HCT116 (cell line): Measurements from ENCODE around the gene CMTM2.
A peak's percentile ranks its signal among the peaks of the same experiment; 100 is the strongest.

Source experiments
- ATF3 ChIP-seq: IDR thresholded peaks from 2 replicates; pipeline ENCODE4 v1.6.1; 2012
- CEBPB ChIP-seq: IDR thresholded peaks from 2 replicates; pipeline ENCODE4 v1.6.1; 2012; ENCODE audit warnings: low read depth
- CTCF ChIP-seq, 3 experiments: fragments of 200-600 bp in 1 of 3; sonication (generic) in 1 of 3; IDR thresholded peaks in 2 of 3; conservative IDR thresholded peaks in 1 of 3; 2 replicates each; pipeline ENCODE4 v1.5.1; 2012 to 2017; ENCODE audit warnings: low read depth in 2 of 3, low read length in 2 of 3, antibody characterized with exemption in 1 of 3, borderline replicate concordance in 1 of 3, control low read depth in 1 of 3, mild to moderate bottlenecking in 1 of 3, mixed read lengths in 1 of 3, mixed run types in 1 of 3, moderate library complexity in 1 of 3; ENCODE audit not compliant: insufficient read depth in 1 of 3
- ELF1 ChIP-seq: IDR thresholded peaks from 2 replicates; pipeline ENCODE4 v1.6.1; 2012; ENCODE audit warnings: low read depth, borderline replicate concordance
- EZH2 ChIP-seq: fragments of 200-600 bp; sonication (generic); IDR thresholded peaks from 2 replicates; pipeline ENCODE4 v1.6.1; 2017; ENCODE audit warnings: antibody characterized with exemption, mixed run types
- EZH2phosphoT487 ChIP-seq: fragments of 200-600 bp; IDR thresholded peaks from 2 replicates; pipeline ENCODE4 v1.6.1; 2018; ENCODE audit warnings: antibody characterized with exemption, borderline replicate concordance
- MAX ChIP-seq: IDR thresholded peaks from 2 replicates; pipeline ENCODE4 v1.6.1; 2012
- POLR2A ChIP-seq: IDR thresholded peaks from 2 replicates; pipeline ENCODE4 v1.7.0; 2011; ENCODE audit warnings: borderline replicate concordance; ENCODE audit not compliant: insufficient read depth, insufficient read length; ENCODE audit errors: extremely low read depth
- POLR2AphosphoS5 ChIP-seq: IDR thresholded peaks from 2 replicates; pipeline ENCODE4 v1.6.1; 2011; ENCODE audit warnings: mild to moderate bottlenecking, low read depth, low read length, moderate library complexity
- RAD21 ChIP-seq: IDR thresholded peaks from 2 replicates; pipeline ENCODE4 v1.6.1; 2012; ENCODE audit warnings: low read depth, mild to moderate bottlenecking
- SIN3A ChIP-seq: IDR thresholded peaks from 2 replicates; pipeline ENCODE4 v1.6.1; 2012; ENCODE audit warnings: low read depth
- SP1 ChIP-seq: IDR thresholded peaks from 2 replicates; pipeline ENCODE4 v1.6.1; 2012; ENCODE audit warnings: low read depth
- YY1 ChIP-seq: IDR thresholded peaks from 2 replicates; pipeline ENCODE4 v1.6.1; 2011; ENCODE audit warnings: low read length, low read depth, moderate library complexity, mild to moderate bottlenecking; ENCODE audit not compliant: insufficient replicate concordance; ENCODE audit errors: extremely low read depth
- TF ChIP-seq, protein P1 (sequence below): IDR thresholded peaks from 2 replicates; pipeline ENCODE4 v1.6.1; 2012; ENCODE audit warnings: low read depth

- TF ChIP-seq CTCF (IDR thresholded peaks at IDR 0.05 in 2 of 3, conservative IDR thresholded peaks at IDR 0.05 in 1 of 3; ENCODE audit: borderline replicate concordance in 1 of 3, insufficient read depth in 1 of 3, low read depth in 2 of 3, low read length in 2 of 3) (peak in 2 of 3 experiments; percentile 13 to 24; a peak in 2 of 6 replicates), YY1 (no peak), EZH2phosphoT487 (no peak), EZH2 (no peak), POLR2A (no peak), ELF1 (no peak), POLR2AphosphoS5 (peak; percentile 75), MAX (no peak; the same call in 1 of the 2 replicates), SIN3A (no peak), CEBPB (no peak), SP1 (no peak), RAD21 (no peak), ATF3 (no peak)
- TF ChIP-seq, protein P1, sequence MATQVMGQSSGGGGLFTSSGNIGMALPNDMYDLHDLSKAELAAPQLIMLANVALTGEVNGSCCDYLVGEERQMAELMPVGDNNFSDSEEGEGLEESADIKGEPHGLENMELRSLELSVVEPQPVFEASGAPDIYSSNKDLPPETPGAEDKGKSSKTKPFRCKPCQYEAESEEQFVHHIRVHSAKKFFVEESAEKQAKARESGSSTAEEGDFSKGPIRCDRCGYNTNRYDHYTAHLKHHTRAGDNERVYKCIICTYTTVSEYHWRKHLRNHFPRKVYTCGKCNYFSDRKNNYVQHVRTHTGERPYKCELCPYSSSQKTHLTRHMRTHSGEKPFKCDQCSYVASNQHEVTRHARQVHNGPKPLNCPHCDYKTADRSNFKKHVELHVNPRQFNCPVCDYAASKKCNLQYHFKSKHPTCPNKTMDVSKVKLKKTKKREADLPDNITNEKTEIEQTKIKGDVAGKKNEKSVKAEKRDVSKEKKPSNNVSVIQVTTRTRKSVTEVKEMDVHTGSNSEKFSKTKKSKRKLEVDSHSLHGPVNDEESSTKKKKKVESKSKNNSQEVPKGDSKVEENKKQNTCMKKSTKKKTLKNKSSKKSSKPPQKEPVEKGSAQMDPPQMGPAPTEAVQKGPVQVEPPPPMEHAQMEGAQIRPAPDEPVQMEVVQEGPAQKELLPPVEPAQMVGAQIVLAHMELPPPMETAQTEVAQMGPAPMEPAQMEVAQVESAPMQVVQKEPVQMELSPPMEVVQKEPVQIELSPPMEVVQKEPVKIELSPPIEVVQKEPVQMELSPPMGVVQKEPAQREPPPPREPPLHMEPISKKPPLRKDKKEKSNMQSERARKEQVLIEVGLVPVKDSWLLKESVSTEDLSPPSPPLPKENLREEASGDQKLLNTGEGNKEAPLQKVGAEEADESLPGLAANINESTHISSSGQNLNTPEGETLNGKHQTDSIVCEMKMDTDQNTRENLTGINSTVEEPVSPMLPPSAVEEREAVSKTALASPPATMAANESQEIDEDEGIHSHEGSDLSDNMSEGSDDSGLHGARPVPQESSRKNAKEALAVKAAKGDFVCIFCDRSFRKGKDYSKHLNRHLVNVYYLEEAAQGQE: no peak
Measured at GRCh38 chr16:66549284-66550131, 29.8 kb upstream of the CMTM2 start, which contains the start of gene TK2.
